Naive B cell (primary cell): ENCODE data around the gene CDX2. TPM values are rescaled to one million over a fixed set of nuclear protein-coding genes. Genes with fewer than 3 reads are reported as not detected.

Experiments used
- ATAC-seq, 2 donors: fragments of 150-1000 bp; cut with Tn5 transposase; 2 replicates each; pipeline ENCODE4 v1.10.0; 2021; ENCODE audit warnings: low read depth in 2 of 2, mild to moderate bottlenecking in 2 of 2, moderate library complexity in 2 of 2
- DNase-seq: peaks from one replicate; pipeline ENCODE4 v3.0.0; 2022
- H3K27ac Mint-ChIP-seq, 6 donors: one replicate each; pipeline ENCODE4 v1.8.0; 2020 to 2022; ENCODE audit warnings: mild to moderate bottlenecking in 6 of 6, mixed read lengths in 6 of 6, moderate library complexity in 5 of 6, inconsistent platforms in 2 of 6
- H3K27me3 Mint-ChIP-seq, 3 donors: one replicate each; pipeline ENCODE4 v1.8.0; 2021 to 2022; ENCODE audit warnings: mixed read lengths in 3 of 3, mild to moderate bottlenecking in 1 of 3
- H3K36me3 Mint-ChIP-seq, 2 donors: one replicate each; pipeline ENCODE4 v1.8.0; 2020 to 2022; ENCODE audit warnings: mixed read lengths in 2 of 2, inconsistent platforms in 1 of 2, mild to moderate bottlenecking in 1 of 2
- H3K4me1 Mint-ChIP-seq, 3 donors: one replicate each; pipeline ENCODE4 v1.8.0; 2020 to 2022; ENCODE audit warnings: mixed read lengths in 3 of 3, inconsistent platforms in 1 of 3, mild to moderate bottlenecking in 1 of 3, moderate library complexity in 1 of 3
- H3K4me3 Mint-ChIP-seq, 8 donors: one replicate each; pipeline ENCODE4 v1.8.0; 2020 to 2022; ENCODE audit warnings: mild to moderate bottlenecking in 8 of 8, mixed read lengths in 8 of 8, moderate library complexity in 8 of 8, inconsistent platforms in 2 of 8
- H3K9me3 Mint-ChIP-seq, 7 donors: one replicate each; pipeline ENCODE4 v1.8.0; 2020 to 2022; ENCODE audit warnings: mixed read lengths in 7 of 7, mild to moderate bottlenecking in 5 of 7, inconsistent platforms in 2 of 7, moderate library complexity in 1 of 7
- polyA plus RNA-seq, 6 donors: library from polyadenylated mRNA; unstranded; fragments of 300-500 nt; fragmentation: Illumina TruSeq; gene quantifications; one replicate each; pipeline ENCODE4 v1.2.3, GENCODE V29; 2021; ENCODE audit warnings: low read depth in 6 of 6

Gene CDX2
- polyA plus RNA-seq, 6 donors from 2014 or later: not detected

DNA sequence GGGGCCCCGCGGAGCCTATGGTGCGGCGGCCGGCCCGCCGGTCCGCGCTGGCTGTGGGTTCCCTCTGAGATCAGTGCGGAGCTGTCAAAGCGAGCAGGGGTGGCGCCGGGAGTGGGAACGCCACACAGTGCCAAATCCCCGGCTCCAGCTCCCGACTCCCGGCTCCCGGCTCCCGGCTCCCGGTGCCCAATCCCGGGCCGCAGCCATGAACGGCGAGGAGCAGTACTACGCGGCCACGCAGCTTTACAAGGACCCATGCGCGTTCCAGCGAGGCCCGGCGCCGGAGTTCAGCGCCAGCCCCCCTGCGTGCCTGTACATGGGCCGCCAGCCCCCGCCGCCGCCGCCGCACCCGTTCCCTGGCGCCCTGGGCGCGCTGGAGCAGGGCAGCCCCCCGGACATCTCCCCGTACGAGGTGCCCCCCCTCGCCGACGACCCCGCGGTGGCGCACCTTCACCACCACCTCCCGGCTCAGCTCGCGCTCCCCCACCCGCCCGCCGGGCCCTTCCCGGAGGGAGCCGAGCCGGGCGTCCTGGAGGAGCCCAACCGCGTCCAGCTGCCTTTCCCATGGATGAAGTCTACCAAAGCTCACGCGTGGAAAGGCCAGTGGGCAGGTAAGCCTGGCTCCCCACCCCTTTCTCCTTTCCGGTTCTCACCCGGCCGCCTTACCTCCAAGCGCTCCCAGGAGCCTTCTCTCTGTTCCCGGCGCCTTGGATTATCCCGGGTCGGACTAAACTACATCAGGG lies 49.0 kb downstream of the CDX2 start, which contains the start of gene PDX1:
Gene PDX1 (plus strand): TSS at position 67 of the 743 bp plus-strand sequence. CDS start 139 bp downstream, at position 206.
- H3K4me1 Mint-ChIP-seq: peaks cover 35 to 52% (median 46%) of the 10 kb centered on the region in 3 donors
- peaks cover 0 to 46% (median 29%) of the 10 kb centered on the region in 7 donors for H3K9me3 Mint-ChIP-seq
- H3K36me3 Mint-ChIP-seq: peaks cover 0 to 6% of the 10 kb centered on the region in 2 donors
- peak within 1 kb of the TSS; percentile 81 to 92 (median 88) for H3K4me3 Mint-ChIP-seq
- peaks cover 65 to 92% (median 76%) of the 10 kb centered on the region in 3 donors for H3K27me3 Mint-ChIP-seq
- H3K27ac Mint-ChIP-seq: peak within 1 kb of the TSS in 5 of 6 donors; percentile 33 to 96 (median 69)
- DNase-seq (peak; percentile 27), ATAC-seq (peak; percentile 44 to 57)

DNA sequence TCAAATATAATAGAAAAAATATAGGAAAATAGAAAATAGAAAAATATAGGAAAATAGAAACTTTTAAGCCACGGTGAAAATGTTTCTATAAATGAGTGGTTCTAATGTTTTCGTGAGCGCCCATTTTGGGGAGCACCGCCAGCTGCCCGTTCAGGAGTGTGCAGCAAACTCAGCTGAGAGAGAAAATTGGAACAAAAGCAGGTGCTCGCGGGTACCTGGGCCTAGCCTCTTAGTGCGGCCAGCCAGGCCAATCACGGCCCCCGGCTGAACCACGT lies 49.5 kb downstream of the CDX2 start:
- H3K9me3 Mint-ChIP-seq: peaks cover 0 to 46% (median 29%) of the 10 kb centered on the region in 7 donors
- H3K27me3 Mint-ChIP-seq: peaks cover 65 to 95% (median 76%) of the 10 kb centered on the region in 3 donors
- peak overlapping the region in 7 of 8 donors; percentile 53 to 89 (median 69) for H3K4me3 Mint-ChIP-seq
- ATAC-seq (no peak), DNase-seq (no peak)
- peaks cover 0 to 5% of the 10 kb centered on the region in 2 donors for H3K36me3 Mint-ChIP-seq
- peaks cover 35 to 52% (median 46%) of the 10 kb centered on the region in 3 donors for H3K4me1 Mint-ChIP-seq
- H3K27ac Mint-ChIP-seq: peak overlapping the region in 1 of 6 donors; percentile 69

DNA sequence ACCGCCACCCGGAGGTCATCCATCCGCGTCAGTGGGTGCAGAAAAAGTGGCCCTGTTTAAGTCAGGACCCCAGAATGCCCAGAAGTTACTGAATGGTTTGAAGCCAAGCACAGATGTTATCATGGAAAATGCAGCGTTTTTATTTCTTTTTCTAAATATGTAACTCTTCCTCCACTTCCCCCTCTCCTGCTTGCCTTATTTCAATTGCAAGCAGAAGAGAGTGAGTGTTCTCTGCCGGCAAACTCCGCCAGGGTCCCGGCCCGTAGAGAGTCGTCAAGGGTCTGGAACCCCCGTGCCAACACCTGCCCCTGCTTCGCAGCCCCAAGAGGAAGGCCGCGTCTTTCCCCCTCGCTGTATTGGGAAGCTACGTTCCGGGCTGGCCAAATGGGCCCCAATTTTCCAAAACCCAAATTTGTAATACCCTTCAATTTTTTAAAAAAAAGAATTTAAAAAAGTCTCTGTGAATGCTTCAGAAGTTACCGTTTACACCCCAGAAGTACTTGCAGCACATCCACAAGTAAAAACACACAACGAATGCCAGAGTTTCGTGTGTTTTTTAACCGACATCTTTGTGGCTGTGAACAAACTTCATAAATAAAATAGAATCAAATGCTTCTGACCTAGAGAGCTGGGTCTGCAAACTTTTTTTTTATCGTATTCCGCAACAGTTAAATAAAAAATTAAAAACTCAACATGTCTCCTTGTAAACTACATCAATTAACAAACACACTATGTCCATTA lies 50.0 kb downstream of the CDX2 start:
- H3K36me3 Mint-ChIP-seq: peaks cover 0 to 4% of the 10 kb centered on the region in 2 donors
- peak overlapping the region in 7 of 8 donors; percentile 24 to 89 (median 68) for H3K4me3 Mint-ChIP-seq
- ATAC-seq (no peak), DNase-seq (no peak)
- peak overlapping the region in 2 of 6 donors; percentile 69 to 96 for H3K27ac Mint-ChIP-seq
- H3K27me3 Mint-ChIP-seq: peaks cover 67 to 96% (median 75%) of the 10 kb centered on the region in 3 donors
- H3K4me1 Mint-ChIP-seq: peaks cover 32 to 52% (median 43%) of the 10 kb centered on the region in 3 donors
- peaks cover 0 to 46% (median 29%) of the 10 kb centered on the region in 7 donors for H3K9me3 Mint-ChIP-seq

DNA sequence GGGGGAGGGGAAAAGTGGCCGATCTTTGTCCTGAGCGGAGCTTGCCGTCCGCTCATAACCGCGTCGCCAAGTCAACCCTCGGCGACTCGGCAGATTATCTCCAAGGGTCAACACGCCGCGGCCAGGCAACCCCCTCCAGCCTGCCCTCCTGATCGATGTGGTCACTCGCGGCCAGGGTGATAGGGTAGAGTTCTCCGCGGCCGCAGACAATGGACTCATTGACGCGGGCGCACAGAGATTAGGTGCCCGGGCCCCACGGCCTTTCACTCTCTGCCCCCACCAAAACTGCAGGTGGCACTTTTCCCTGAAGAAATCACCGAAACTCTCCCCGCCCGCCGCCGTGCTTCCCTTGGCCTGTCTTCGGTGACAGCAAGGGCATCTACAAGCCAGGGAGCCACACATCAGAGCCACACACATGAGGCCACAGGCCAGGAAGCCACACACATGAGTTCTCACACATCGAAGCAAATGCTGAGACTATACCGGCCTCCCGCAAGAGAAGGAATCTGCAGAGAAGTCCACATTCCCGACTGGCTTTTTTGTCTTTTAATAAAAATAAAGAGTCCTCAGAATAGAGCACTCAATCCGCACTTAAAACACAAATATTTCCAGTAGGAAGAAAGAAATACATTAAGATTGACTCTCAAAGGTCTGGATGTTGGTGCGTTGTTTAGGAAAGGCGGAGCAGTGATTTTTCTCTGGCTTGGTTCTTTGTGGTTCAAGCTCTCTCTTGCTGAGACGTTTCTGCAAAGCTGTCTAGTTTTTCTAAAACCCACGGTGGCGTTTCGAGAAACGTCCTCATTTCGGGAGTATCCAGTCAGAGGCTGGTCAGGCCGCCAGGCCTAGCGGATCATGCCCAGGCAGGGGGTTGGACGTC lies 50.8 kb downstream of the CDX2 start:
- peaks cover 24 to 47% (median 35%) of the 10 kb centered on the region in 3 donors for H3K4me1 Mint-ChIP-seq
- H3K27me3 Mint-ChIP-seq: peaks cover 60 to 95% (median 73%) of the 10 kb centered on the region in 3 donors
- peak overlapping the region in 5 of 6 donors; percentile 21 to 96 (median 73) for H3K27ac Mint-ChIP-seq

DNA sequence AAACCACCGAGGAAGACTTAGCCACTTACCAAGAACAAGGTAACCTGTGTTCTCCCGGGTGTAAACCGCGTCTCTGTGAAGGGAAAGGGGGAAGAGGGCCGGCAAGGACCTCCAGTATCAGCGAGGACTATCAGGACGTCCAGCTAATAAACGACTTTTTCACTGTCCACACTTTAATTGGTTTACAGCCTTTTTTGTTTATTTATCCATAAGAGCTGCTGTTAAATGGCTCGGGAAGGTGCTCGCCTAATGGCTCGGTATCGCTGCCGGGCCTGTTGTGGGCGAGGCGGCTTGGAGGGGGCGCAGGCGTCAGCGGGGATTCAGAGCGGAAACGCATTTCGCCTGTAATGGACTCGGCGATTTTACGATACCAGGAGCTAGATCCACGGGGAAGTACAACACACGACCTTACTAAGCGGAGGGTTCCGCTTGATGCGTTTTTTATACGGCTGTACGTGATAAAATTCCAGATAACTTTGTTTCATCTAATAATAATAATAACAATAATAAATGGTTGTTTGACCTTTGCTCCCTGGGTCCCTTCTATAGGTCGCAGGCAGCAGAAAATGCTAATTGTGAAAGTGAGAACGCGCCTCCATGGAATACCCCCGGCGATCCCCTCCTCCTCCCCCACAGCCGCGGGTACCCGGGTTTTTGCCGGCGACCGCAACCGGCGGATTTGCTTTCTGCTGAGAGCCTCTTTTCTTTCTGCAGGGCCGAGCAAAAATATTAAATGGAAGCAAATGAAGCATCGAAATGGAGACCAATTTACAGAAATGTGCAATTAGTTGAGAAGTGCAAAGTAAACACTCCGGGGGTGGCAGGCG lies 51.8 kb downstream of the CDX2 start:
- H3K4me1 Mint-ChIP-seq: peaks cover 20 to 37% (median 30%) of the 10 kb centered on the region in 3 donors
- DNase-seq (no peak), ATAC-seq (no peak)
- peaks cover 0 to 30% (median 17%) of the 10 kb centered on the region in 7 donors for H3K9me3 Mint-ChIP-seq
- H3K27ac Mint-ChIP-seq: peak overlapping the region in 5 of 6 donors; percentile 33 to 97 (median 76)
- peaks cover 51 to 94% (median 63%) of the 10 kb centered on the region in 3 donors for H3K27me3 Mint-ChIP-seq
- peak overlapping the region in 7 of 8 donors; percentile 68 to 89 (median 79) for H3K4me3 Mint-ChIP-seq
- H3K36me3 Mint-ChIP-seq: no peaks in the 10 kb centered on the region

More for the DNA sequence above, 50.8 kb downstream of the CDX2 start:
- Mint-ChIP-seq H3K4me3 (peak overlapping the region; percentile 42 to 89 (median 66)), H3K36me3 (no peaks in the 10 kb centered on the region), H3K9me3 (peaks cover 0 to 39% (median 22%) of the 10 kb centered on the region in 7 donors)
- ATAC-seq: no peak
- no peak for DNase-seq

DNA sequence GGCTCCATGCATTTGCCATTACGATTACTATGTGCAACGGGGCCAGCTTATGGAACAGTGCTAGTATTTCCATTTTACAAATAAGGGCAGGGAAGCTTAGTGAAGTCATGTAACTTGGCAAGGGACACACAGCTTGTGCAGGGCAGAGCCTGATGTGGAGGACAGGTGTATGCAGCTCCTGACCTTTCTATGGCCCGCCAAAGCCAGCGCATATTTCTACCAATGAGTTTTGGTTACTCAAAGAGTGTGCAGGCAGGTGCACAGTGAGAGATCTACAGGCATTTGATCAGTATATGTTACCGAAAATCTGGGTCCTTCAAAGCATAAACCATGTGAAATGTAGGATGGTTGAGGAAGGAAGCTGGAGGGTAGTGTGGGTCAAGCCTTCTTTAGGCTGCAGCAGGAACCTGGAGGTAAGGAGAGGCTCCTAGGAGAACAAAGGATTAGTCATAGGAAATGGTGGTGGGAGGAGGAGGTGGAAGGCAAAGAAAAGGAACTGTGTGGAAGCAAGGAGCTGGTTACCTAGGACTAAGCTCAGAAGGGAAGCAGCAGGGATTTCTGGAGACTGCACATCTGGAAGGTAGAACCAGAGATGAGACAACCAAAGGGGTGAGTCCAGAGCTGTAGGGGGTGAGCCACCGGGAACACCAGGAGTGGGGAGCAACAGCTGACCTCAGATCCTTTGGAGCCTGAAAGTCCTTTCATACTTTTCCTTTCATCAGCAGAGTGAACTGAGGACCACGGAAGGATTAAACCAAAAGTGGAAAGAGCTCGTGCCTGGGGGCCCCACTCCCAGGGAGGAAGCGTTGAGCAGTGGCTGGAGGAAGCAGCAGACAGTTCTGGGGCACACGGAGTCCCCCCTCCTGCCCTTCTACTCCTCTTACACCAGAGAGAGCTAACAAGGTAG lies 53.6 kb downstream of the CDX2 start:
- Mint-ChIP-seq H3K36me3 (no peaks in the 10 kb centered on the region), H3K4me1 (peaks cover 15 to 27% (median 22%) of the 10 kb centered on the region in 3 donors), H3K27ac (peak overlapping the region in 3 of 6 donors; percentile 16 to 63 (median 58)), H3K9me3 (peaks cover 0 to 30% (median 15%) of the 10 kb centered on the region in 7 donors), H3K4me3 (peak overlapping the region in 2 of 8 donors; percentile 38 to 67), H3K27me3 (peaks cover 51 to 90% (median 68%) of the 10 kb centered on the region in 3 donors)
- no peak for DNase-seq
- ATAC-seq: no peak

DNA sequence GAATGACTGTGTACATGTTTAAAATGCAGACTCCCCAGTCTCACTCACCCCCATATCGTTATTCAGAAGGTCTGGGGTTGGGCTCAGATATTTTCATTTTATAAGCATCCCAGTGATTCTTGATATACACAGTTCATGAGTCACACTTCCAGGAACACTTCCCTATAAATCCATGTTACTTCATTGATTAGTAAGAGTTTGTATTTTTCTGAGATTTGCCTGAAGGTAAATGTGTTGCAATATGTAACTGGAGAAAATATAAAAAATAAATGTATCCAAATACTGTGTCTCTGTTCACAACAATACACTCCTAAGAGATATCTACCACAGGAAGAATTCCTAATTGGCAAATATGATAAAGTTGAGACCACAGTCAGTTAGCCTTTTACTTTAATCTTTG lies 56.0 kb downstream of the CDX2 start:
- no peak overlapping the region for H3K27ac Mint-ChIP-seq
- peaks cover 7 to 13% (median 12%) of the 10 kb centered on the region in 3 donors for H3K4me1 Mint-ChIP-seq
- no peaks in the 10 kb centered on the region for H3K36me3 Mint-ChIP-seq
- no peak for ATAC-seq
- no peak overlapping the region for H3K4me3 Mint-ChIP-seq
- no peak for DNase-seq
- H3K9me3 Mint-ChIP-seq: peaks cover 0 to 18% (median 9%) of the 10 kb centered on the region in 7 donors
- peaks cover 61 to 89% (median 72%) of the 10 kb centered on the region in 3 donors for H3K27me3 Mint-ChIP-seq

DNA sequence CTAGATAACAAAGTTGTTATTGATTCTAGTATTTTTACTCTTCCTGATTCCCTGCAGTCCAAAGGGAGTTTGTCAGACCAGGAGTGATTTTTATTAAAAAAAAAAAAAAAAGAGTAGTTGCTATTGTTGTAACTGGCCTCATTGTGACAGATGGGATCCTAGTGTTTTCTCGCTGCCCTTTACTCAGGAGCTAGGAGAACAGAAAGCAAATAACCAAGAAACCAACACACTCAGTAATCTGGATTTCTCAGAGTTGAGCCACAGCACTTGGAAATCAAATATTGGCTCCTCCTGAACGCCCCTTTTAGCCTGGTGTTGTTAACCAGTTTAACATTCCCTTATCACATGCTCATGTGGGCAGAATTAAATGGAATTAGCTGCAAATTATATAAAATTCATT lies 57.6 kb downstream of the CDX2 start:
- no peak overlapping the region for H3K4me3 Mint-ChIP-seq
- no peak overlapping the region for H3K27ac Mint-ChIP-seq
- ATAC-seq (no peak), DNase-seq (no peak)
- no peaks in the 10 kb centered on the region for H3K36me3 Mint-ChIP-seq
- H3K27me3 Mint-ChIP-seq: peaks cover 64 to 86% (median 69%) of the 10 kb centered on the region in 3 donors
- peaks cover 0 to 7% (median 0%) of the 10 kb centered on the region in 7 donors for H3K9me3 Mint-ChIP-seq
- no peaks in the 10 kb centered on the region for H3K4me1 Mint-ChIP-seq

Other genes starting within 250 kb of the CDX2 start
- gene GSX1, start 176.8 kb downstream of the CDX2 start, polyA plus RNA-seq: not detected
- gene PDX1, start 49.3 kb downstream of the CDX2 start, polyA plus RNA-seq: not detected
- gene URAD, start 19.4 kb upstream of the CDX2 start, polyA plus RNA-seq: not detected
- under 1 TPM in 3 of 6 donors, not detected in 3; 0.08 to 0.47 (median 0.36) TPM for gene FLT3, start 131.3 kb upstream of the CDX2 start, polyA plus RNA-seq
- gene PAN3, start 169.2 kb upstream of the CDX2 start, polyA plus RNA-seq: 10 to 100 TPM in 1 of 6 donors, 1 to 10 TPM in 5; 6.3 to 11.2 (median 7.5) TPM